GM21529 (cell line): ENCODE measurements around the gene NUDT22.

ENCODE experiments used
- ATAC-seq: cut with Tn5 transposase; IDR thresholded peaks from one replicate; pipeline ENCODE4 v1.9.1; 2021; ENCODE audit not compliant: unreplicated experiment

NUDT22 gene

GRCh38 chr11:64253043-64253442 lies 27.0 kb downstream of the NUDT22 start:
- ATAC-seq, result no peak

GRCh38 chr11:64253481-64253880 lies 27.4 kb downstream of the NUDT22 start:
- no peak for ATAC-seq

- ATAC-seq, result no peak
These were observed 28.3 kb downstream of the NUDT22 start for GRCh38 chr11:64254326-64254725.

- no peak for ATAC-seq
These were observed 29.4 kb downstream of the NUDT22 start for GRCh38 chr11:64255135-64256128.

- no peak for ATAC-seq
These were observed 30.2 kb downstream of the NUDT22 start for GRCh38 chr11:64256300-64256699.

GRCh38 chr11:64258356-64258755 lies 32.3 kb downstream of the NUDT22 start:
- ATAC-seq, result no peak

GRCh38 chr11:64258946-64259532 lies 33.0 kb downstream of the NUDT22 start:
- no peak for ATAC-seq

- no peak for ATAC-seq
These were observed 33.5 kb downstream of the NUDT22 start for GRCh38 chr11:64259533-64260067.

- ATAC-seq, result no peak
These were observed 34.2 kb downstream of the NUDT22 start for GRCh38 chr11:64260147-64260708.

- no peak for ATAC-seq
These were observed 35.5 kb downstream of the NUDT22 start for GRCh38 chr11:64261556-64262080.

GRCh38 chr11:64262271-64263002 lies 36.4 kb downstream of the NUDT22 start:
- ATAC-seq, result no peak

GRCh38 chr11:64263021-64263946 lies 37.2 kb downstream of the NUDT22 start:
- no peak for ATAC-seq

GRCh38 chr11:64263947-64264317 lies 37.9 kb downstream of the NUDT22 start:
- ATAC-seq, result no peak

- no peak for ATAC-seq
These were observed 38.3 kb downstream of the NUDT22 start for GRCh38 chr11:64264371-64264852.

- ATAC-seq, result no peak
These were observed 39.4 kb downstream of the NUDT22 start for GRCh38 chr11:64265176-64266160.

GRCh38 chr11:64266339-64266738 lies 40.3 kb downstream of the NUDT22 start:
- no peak for ATAC-seq

- ATAC-seq, result no peak
These were observed 41.3 kb downstream of the NUDT22 start for GRCh38 chr11:64267207-64267945.
